WI38 (cell line): ENCODE data around the gene TMUB1.

ENCODE experiments used
- H3K4me3 ChIP-seq: 2 replicates; pipeline ENCODE4 v1.5.1; 2011; ENCODE audit warnings: low read depth, mild to moderate bottlenecking, control low read depth, low read length
- CTCF ChIP-seq: IDR thresholded peaks from 2 replicates; pipeline ENCODE4 v1.5.1; 2012; ENCODE audit warnings: low read depth, mild to moderate bottlenecking, control low read depth, low read length

TMUB1 gene

GRCh38 chr7:151100921-151101320 lies 17.6 kb upstream of the TMUB1 start:
- no peak for TF ChIP-seq CTCF

GRCh38 chr7:151099486-151100211 lies 16.4 kb upstream of the TMUB1 start:
- TF ChIP-seq CTCF = no peak
- H3K4me3 ChIP-seq = no peak overlapping the region

More at GRCh38 chr7:151100921-151101320, 17.6 kb upstream of the TMUB1 start:
- H3K4me3 ChIP-seq = no peak overlapping the region

- no peak overlapping the region for H3K4me3 ChIP-seq
- no peak for TF ChIP-seq CTCF
These were observed 12.7 kb upstream of the TMUB1 start for GRCh38 chr7:151095828-151096475.

- TF ChIP-seq CTCF = no peak
- H3K4me3 ChIP-seq = no peak overlapping the region
These were observed 12.0 kb upstream of the TMUB1 start for GRCh38 chr7:151095123-151095797.

GRCh38 chr7:151094675-151095074 lies 11.4 kb upstream of the TMUB1 start:
- no peak overlapping the region for H3K4me3 ChIP-seq

GRCh38 chr7:151093748-151094147 lies 10.5 kb upstream of the TMUB1 start:
- TF ChIP-seq CTCF = no peak
- H3K4me3 ChIP-seq = no peak overlapping the region

More at GRCh38 chr7:151094675-151095074, 11.4 kb upstream of the TMUB1 start:
- TF ChIP-seq CTCF = no peak

- no peak overlapping the region for H3K4me3 ChIP-seq
- no peak for TF ChIP-seq CTCF
These were observed 8.7 kb upstream of the TMUB1 start for GRCh38 chr7:151091988-151092387.
